AML-193 (cell line): Measurements from ENCODE around the gene ADGRF1.
"Not testable (repeated sequence)": the region's sequence is repeated elsewhere in the genome, so short reads cannot be mapped to it uniquely, and the experiment has no call there.

ENCODE experiments used
- DNase-seq, 2 experiments: peaks; one replicate each; lab custom pipeline; 2025; lab: John Stamatoyannopoulos, UW

Gene ADGRF1

DNA sequence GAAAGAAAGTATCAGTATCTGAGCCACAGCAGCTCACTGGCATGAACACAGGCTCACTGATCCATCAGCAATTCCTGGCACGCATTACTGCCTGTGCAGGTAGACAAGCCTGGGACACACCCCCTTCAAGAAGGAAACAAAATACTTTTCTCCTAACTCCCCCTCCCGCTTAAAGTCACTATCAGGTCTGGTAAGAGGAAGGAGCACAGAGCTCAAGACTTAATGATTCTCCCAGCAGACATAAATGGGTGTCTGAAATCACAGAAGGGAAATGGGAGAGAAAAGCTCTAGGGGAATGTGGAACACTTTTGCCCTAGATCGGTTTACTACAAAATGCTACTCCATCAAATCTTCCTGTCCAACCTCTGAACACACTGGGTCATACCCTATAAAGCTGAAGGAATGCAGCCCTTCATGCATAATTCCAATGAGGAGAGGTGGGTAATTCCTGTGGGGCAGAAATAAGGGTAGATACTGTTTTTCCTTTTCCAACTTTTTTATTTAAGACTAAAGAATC, at the start of gene ADGRF1:
ADGRF1 (minus strand) TSS at position 58 of the 517 bp plus-strand sequence. CDS start 13,271 bp downstream, outside the sequence.
- DNase-seq: no peak

DNA sequence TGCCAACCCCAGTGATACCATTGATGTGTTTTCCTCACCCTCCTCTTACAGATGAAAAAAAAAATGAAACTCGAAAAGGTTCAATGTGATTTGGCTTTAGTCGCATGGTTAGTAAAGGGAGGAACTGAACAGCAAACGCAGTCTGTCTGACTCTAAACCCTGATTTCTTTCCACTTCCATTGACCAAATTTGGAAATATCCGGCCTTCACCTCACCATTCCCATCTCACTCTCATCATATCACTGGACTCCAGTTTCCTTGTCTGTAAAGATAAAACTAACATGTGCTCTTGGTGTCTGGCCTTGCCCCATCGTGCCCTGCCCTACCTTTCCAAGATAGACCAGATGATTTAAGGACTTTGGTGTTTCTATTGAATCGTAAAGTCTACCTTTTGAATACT, 48.7 kb upstream of the ADGRF1 start:
- no peak for DNase-seq

DNA sequence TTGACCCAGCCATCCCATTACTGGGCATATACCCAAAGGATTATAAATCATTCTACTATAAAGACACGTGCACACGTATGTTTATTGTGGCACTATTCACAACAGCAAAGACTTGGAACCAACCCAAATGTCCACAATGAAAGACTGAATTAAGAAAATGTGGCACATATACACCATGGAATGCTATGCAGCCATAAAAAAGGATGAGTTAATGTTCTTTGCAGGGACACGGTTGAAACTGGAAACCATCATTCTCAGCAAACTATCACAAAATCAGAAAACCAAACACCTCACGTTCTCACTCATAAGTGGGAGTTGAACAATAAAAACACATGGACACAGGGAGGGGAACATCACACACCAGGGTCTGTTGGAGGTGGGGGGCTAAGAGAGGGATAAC, 47.3 kb upstream of the ADGRF1 start:
- not testable (repeated sequence) for DNase-seq

DNA sequence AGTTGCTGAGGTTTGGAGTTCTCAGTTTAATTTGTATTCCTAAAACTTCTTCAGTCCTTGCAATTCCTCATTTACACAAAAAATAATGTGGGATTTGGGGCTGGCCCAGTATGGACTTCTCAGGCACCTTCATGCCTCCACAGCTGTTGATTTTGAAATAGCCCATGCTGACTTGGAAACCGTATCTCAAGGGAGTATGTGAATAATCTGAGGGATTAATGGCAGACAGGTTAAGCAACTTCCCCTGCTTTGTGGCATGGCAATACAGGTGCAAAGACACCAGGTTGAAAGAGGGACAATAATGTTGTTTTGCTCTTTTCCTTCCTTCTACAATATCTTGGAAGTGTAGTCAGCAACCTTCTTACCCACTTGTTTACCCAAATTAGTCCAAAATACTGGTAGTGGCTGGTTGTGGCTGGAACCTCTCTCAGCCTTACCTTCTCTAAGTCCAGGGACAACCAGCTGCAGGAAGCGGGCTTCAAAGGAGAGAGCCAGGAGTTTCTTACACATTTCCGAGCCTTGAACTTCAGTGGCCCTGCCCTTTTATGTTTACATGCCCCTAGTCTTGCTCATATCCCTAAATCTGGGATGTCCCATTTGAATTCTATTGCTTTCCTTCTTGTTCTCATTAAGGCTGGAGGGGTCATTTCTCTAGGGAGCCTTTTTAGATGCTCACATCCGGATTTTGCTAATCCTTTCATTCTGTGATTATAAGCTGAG, 44.1 kb upstream of the ADGRF1 start:
- no peak for DNase-seq

DNA sequence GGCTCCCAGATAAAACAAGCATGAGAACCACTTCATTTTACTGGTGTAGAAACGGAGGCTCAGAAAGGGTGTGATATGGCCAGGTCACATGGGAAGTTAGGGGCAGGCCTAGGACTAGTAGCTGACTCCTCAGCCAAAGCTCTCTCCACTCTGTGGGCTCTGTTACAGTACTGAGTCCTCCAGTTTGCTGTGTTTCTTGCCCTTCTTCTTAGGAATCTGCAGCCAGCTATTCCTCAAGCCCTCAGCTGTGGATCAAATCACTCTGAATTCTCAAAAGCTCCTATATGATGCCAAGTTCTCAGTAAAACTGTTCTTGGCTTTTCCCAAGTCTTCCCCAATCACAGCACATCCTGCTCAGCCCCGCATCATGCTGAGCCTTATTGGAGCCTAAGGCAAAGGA, 42.5 kb upstream of the ADGRF1 start:
- no peak for DNase-seq

DNA sequence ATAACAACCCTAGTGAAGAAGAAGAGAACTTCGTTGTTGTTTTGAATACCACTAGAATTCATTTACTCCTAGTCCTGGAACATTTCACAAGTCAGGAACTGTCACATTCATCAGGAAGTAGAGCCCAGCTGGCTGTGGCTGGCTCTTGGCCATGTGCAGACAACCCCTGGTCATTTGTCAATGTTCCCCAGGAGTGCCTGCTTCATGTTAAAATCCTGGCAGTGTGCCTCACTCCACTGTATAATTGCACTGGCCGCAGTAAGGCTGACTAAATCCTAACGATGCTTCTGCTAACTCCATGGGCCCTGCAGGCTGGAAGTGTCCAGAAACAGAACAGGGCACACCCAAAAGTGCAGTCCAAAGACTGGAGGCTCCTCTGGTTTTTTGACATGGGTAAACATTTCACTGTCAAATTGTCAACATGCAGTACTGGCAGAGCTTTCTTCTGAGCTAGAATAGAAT, 41.5 kb upstream of the ADGRF1 start:
- peak; percentile 14 to 19 for DNase-seq

DNA sequence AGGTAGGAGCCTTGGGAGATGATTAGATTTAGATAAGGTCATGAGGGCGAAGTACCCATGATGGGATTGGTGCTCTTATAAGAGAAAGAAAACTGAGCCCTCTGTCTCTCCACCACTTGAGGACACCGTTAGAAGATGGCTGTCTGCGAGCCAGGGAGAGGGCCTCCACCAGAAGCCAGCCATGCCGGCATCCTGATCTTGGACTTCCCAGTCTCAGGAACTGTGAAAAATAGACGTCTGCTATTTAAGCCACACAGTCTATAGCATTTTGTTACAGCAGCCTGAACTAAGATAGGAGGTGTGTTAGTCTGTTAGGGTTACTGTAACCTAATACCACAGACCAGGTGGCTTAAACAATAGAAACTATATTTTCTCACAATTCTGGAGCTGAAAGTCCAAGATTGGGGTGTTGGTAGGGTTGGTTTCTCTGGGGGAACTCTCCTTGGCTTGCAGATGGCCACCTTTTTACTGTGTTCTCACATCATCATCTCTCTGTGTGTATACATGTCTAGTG, 38.0 kb upstream of the ADGRF1 start:
- DNase-seq: no peak

DNA sequence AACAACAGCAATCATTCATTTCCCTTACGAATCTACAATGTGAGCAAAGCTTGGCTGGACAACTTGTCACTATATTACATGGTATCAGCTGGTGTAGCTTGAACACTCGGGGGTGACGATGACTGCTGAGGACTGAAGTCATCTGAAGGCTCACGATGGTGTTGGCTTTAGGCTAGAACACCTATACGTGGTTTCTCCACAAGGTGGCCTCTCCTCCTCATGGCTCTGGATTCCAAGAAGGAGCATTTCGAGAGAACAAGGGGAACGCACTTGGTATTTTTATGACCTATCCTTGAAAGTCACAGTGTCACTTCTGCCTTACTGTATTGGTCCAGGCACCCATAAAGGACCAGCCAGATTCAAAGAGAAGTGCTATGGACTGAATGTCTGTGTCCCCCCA, 37.5 kb upstream of the ADGRF1 start:
- no peak for DNase-seq

DNA sequence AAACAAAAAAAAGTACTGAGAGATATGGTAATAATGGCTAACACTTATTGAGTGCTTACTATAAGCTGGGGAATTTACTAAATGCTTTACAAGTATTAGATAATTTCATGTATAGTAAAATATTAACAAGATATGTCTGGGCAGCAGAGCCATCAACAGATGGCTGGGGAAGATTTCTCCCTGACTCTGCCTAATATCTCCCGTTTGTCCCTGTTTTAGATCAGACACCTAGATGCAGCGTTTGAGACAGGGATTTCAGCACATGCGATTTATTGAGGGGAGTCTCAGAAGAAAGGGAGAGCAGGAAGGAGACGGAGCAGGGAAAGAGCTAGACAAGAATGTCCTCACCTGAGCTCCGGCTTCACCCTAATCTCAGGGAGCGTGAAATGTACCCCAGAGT, 36.9 kb upstream of the ADGRF1 start:
- DNase-seq: no peak

DNA sequence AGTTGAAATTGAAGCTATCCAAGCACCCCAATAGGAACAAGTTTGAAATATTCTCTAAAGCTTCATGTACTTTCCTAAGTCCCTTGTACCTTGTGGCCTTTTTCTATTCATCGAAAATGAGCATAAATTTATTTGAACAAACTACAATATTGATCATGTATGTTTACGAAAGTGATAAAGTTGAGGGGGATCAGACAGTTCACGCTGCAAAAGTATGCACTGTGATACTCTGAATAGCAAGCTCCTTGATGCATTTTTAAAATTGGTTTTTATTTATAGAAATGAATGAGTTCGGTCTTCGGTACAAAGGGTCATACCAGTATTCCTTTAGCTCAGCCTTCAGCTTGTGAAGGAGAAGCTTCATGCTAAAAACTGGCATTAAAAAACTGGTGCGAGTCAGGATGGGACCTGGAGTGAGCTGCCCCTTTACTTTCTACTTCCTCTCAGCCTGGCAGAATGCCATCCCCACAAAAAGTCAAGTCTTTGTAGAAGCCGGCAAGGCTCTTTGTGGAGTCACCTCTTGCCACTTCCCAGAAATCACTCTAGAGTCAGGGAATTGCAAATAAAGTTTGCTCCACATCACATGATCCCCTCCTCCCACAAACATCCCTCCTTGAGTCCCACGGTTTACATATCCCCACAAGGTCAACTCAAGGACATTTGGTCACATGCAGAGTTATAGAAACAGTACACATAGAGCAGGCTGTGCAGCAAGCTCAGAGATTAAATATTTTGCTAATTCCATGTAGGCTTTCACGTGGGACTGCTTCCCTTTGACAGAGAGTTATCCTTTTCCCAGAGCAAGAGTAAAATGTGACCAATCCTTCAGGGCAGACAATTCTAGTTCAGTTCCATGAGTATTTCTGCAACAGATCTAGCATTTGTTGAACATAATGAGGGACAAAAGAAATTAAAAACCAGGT, 34.6 kb upstream of the ADGRF1 start:
- no peak for DNase-seq

DNA sequence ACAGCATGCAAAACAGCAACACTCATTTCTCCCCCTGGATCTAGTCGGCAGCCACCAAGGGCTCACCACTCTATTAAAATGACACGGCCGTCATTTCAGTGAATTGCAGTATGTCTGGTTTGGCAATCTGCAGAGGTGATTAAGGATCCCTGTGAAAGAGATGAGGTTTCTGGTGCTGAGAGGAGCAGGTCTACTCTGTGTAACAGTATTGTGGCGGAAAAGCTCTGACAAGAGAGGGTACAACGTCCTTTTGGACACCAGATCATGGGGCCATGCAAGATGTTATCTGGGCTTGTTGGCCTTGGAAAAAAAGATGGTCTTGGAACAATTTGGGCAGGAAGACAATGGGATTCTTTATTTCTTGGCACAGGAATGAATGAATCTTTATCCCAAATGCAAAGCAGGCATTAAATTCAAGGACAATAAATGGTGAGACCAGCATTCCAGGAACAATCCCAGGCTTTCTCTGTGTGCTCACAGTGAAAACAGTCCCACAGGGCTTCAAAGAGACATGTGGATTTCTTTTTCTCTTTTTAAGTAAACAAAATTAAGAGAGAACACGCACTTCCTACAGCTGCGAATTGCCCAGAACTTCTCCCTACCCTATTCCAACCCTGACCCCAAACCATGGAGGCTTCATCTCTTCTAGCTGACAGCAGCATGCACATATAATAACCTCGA, 33.7 kb upstream of the ADGRF1 start:
- DNase-seq: no peak

DNA sequence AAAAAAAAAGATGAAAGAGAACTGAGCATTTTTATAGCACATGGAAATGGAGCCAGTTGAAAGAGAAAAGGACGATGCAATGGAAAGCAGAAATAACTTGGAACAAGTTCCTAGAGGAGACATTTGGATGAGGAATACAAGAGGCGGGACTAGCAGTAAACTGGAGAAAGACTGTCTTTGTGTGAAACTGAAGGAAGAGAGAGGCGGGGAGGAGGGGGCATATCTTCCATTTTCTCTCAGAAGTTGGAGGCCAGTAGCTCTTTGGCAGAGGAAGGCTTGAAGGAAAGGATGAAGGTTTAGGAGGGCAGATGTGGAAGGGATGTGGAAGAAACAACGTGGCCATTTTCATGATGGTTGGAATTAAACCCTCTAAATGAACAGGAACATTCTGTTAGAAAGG, 33.0 kb upstream of the ADGRF1 start:
- no peak for DNase-seq

DNA sequence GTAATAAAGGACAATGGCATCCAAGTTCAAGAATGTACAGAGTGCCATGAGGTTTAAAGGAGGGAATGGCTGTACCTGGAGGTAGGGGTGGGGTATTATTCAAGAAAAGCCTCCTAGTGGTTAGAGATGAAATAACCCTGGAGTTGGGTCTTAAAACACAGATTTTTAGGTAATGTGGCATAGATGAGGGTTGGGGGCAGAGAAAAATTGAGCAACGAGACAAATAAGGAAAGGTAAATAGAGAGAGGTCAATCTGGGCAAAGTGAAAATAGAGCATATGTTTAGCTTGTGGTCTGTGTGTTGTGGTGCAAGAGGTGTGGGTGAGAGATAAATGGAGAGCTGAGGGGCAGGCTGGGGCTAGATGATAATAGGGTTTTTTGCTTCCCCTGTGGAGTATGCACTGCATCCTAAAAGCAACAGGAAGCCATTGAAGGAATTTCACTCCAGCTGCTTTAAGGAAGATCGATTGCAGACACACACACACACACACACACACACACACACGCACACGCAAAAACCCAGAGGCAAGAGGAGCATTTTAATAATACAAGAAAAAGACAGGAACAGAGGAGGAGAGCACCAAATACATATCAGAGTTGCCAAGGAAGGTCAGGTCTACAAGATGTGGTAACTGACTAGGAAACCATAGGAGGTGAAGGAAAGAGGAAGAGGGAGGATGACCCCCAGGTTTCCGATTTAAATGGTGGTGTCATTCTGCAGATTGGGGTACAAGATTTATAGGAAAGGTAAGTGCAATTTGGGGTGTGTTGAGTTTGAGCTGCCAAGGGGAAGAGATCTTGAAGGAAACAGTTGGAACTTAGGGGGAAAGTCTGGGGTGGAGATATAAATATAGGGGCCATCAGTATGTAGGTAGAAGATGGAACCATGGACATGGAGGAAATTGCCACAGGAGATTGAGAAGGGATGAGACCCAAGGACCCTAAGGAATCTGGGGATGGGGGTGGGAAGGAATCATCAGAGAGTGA, 31.3 kb upstream of the ADGRF1 start:
- DNase-seq: no peak

DNA sequence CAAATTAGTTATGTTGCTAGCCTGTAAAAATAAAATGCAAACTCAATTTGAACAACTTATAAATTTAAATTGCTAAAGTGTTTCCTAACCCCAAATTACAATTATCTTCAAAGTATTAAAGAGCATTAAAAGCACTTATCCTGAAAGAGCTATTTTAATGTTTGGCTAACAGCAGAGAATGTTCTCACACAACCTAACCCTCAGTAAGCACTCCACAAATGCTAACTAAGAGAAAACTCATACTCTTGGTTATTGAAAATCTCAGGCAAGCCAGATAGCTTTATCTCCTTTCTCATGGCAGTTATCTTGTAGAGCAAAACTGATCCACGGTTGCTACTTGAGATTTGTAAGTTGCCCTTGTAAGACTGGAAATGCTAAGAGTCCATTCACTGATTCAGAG, 30.5 kb upstream of the ADGRF1 start:
- DNase-seq: no peak

DNA sequence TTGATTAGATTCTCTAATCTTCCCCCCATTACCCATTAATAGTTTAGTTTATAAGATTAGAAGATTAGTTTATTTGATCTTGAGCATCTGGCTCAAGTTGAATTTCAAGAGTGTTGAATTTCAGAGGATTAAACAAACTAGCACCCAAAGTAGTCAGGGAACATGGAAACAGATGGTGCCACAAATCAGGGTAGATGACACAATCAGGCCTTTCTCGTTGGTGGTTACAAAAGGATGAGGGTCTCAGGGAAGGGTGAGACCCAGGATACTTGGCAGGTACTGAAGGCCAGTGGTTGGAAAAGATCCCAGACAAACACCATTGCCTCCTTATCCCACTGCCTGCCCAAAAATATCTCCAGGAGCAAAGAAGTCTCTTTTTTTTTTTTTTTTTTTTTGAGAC, 29.5 kb upstream of the ADGRF1 start:
- no peak for DNase-seq

DNA sequence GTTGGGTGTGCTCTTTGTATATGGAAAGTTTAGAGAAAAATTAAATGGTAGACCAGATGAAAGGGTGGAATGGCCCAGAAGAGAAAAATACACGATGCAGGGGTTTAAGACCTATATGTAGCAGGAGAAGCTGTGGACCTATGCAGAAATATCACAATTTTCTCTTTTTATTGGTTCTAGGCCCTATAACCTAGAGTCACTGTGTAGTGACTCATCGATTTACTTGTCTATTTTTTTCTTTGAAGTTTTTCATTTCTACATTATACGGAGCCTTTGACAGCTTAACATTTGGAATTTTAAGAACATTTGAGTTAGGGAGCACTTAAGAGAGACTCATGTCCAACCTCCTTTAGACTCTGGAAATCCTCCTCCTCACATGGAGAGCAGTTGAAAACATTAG, 28.3 kb upstream of the ADGRF1 start:
- DNase-seq: no peak

DNA sequence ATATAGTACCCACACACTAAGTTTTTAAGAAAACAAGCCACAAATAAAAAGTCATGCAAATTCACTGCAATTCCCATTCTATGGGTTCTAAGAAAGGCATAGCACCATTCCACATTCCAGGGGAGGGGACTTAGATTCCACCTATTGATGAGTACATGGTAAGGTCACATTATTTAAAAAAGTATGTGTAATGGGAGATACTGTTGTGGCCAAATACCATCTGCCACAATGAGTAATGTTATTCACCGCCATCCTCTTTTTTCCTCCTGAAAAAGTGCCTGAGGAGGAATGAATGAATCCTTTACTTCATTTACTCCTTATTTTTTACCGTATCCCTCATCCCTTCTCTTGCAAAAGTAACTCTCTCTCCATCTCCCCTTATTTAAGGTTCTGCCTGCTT, 27.0 kb upstream of the ADGRF1 start:
- DNase-seq: no peak

DNA sequence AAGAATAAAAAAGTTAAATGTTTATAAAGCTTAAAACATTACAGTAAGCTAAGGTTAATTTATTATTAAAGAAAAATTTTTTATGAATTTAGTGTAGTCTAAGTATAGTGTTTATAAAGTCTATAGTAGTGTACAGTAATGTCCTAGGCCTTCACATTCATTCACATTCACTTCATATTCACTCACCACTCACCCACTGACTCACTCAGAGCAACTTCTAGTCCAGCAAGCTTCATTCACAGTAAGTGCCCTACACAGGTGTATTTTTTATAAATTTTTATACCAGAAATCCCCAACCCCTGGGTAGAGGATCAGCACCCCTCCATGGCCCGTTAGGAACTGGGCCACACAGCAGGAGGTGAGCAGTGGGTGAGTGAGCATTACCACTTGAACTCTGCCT, 24.3 kb upstream of the ADGRF1 start:
- DNase-seq: no peak

DNA sequence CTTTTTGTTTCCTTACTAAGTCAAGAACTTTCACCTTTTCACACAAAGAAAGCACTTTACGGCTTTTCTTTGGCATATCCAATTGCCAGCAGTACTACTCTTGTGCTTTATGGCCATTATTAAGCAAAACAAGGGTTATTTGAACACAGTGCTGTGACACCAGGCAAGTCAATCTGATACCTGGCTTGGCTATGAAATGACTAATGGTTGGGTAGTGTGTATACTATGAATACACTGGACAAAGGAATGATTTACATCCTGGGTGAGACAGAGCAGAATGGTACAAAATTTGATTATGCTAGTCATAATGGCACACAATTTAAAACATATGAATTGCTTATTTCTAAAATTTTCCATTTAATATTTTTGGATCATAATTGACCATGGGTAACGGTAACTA, 22.1 kb upstream of the ADGRF1 start:
- no peak for DNase-seq

DNA sequence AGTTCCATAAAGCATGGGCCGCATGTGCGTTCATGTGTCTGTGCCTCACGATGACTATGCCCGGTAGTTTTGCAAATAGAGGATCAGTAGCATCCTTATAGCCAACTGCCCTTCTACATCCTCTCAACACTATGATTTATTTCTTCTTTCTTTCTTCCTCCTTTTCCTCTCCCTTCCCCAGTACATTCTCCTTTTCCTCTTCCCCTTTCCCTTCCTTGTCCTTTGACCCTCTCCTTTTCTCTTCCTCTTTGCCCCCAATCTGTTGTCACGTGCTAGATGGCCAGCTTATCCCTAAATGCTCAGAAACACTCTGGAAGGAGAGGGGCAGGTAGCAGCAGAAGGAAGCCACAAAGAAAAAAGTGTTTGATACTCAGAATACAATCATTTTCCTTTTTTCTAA, 20.2 kb upstream of the ADGRF1 start:
- DNase-seq: no peak
